OCI-LY7 (cell line): ENCODE data around the gene KBTBD13.

Source experiments
- CTCF ChIP-seq: fragments of 200-600 bp; sonication (generic); conservative IDR thresholded peaks from 2 replicates; pipeline ENCODE4 v1.5.1; 2014; ENCODE audit warnings: mild to moderate bottlenecking, antibody characterized with exemption, low read length, moderate library complexity, mixed read lengths
- EZH2phosphoT487 ChIP-seq: fragments of 200-600 bp; sonication (generic); IDR thresholded peaks from 2 replicates; pipeline ENCODE4 v1.6.1; 2018; ENCODE audit warnings: low read depth, borderline replicate concordance, mild to moderate bottlenecking, mixed run types, antibody characterized with exemption, low read length, moderate library complexity, mixed read lengths

GRCh38 chr15:65101411-65101890 is 24.9 kb downstream of the KBTBD13 start:
- TF ChIP-seq CTCF (peak; percentile 91), EZH2phosphoT487 (no peak)
